Mucosa of descending colon (tissue), 3 donors: Measurements from ENCODE around the gene RELL1. TPM values are rescaled to one million over a fixed set of nuclear protein-coding genes. Genes with fewer than 3 reads are reported as not detected.

Experiments used
- ATAC-seq: fragments of 200-7000 bp; cut with Tn5 transposase; one replicate; pipeline ENCODE4 v1.9.1; 2020; ENCODE audit warnings: mild to moderate bottlenecking, moderate library complexity
- DNase-seq, 3 donors: peaks; one replicate each; pipeline ENCODE4 v3.0.0-alpha.2; 2020
- H3K36me3 ChIP-seq: fragments of 200-600 bp; one replicate; pipeline ENCODE4 v1.8.0; 2021; ENCODE audit warnings: low read depth, mild to moderate bottlenecking
- H3K4me1 ChIP-seq: fragments of 200-600 bp; one replicate; pipeline ENCODE4 v1.8.0; 2021; ENCODE audit warnings: low read depth, mild to moderate bottlenecking
- H3K4me3 ChIP-seq: fragments of 200-600 bp; one replicate; pipeline ENCODE4 v1.8.0; 2021; ENCODE audit warnings: mild to moderate bottlenecking
- H3K9me3 ChIP-seq: fragments of 200-600 bp; one replicate; pipeline ENCODE4 v1.8.0; 2021; ENCODE audit warnings: mild to moderate bottlenecking
- intact Hi-C, 2 donors: fragments of 100-400 bp; cut with DNase I in 1 of 2; cut with micrococcal nuclease in 1 of 2; formaldehyde crosslinking; loops; one replicate each; pipeline versions ENCODE4 v1.11.0 to v1.11.1; 2022; cut with DNase I, micrococcal nuclease
- total RNA-seq, 3 donors: library from RNA; stranded (reverse); fragmentation: NEBNext Ultra II Directional in 2 of 3; extraction: Animal tissue kit (Norgen Biotek cat#: 25700) in 2 of 3; gene quantifications; one replicate each; pipeline versions ENCODE4 v1.2.1 to v1.2.4, GENCODE V29; 2021 to 2023
- TF ChIP-seq, protein P1 (sequence below): fragments of 200-600 bp; IDR thresholded peaks from one replicate; pipeline ENCODE4 v1.8.0; 2022; ENCODE audit warnings: antibody characterized with exemption, mild to moderate bottlenecking
- donor health status: DM: no; HTN: no; CAD: no; lungs with moderate emphysema.
- donor health status: DM: no; HTN: no; CAD: no.
- donor health status: DM: no; HTN: yes; CAD: no.

Gene RELL1
- total RNA-seq, 3 donors from 2014 or later: 50.5 to 75.2 (median 68.8) TPM

DNA sequence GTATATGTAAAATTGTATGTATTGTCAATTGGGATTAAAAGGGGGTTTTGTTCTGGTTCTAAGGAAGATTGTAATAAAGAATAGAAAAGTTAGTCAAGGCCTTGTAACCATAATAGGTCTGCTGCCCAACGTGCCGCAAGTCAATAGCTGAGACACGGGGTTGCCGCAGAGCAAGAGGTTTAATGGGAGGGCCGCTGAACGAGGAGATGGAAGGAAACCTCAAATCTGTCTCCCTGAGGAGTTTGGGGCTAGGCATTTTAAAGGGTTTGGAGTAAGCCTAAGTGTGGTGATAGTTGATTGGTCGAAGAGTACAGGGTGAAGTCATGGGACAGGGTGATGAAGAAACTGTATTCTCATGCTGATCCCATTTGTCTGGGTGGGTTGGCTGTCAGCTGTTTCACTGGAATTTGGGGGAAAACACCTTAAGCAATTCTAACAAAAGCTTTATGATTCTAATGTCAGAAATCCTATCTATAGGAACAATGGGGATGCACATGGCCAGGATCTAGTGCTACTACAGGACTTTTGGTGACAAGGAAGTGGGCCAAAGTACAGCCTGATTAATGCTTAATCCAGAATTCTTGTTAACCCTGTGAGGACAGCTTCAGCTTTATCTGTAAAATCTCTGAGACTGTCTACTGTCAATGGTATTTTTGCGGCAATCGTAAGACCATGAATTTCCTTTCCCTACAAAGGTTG, 86.9 kb downstream of the RELL1 start:
- DNase-seq: no peak
- peaks cover 16% of the 10 kb centered on the region for H3K4me1 ChIP-seq
- peak; percentile 60 for ATAC-seq
- H3K9me3 ChIP-seq: no peaks in the 10 kb centered on the region
- no peaks in the 10 kb centered on the region for H3K36me3 ChIP-seq
- intact Hi-C loops: no loop called here
- TF ChIP-seq, protein P1, sequence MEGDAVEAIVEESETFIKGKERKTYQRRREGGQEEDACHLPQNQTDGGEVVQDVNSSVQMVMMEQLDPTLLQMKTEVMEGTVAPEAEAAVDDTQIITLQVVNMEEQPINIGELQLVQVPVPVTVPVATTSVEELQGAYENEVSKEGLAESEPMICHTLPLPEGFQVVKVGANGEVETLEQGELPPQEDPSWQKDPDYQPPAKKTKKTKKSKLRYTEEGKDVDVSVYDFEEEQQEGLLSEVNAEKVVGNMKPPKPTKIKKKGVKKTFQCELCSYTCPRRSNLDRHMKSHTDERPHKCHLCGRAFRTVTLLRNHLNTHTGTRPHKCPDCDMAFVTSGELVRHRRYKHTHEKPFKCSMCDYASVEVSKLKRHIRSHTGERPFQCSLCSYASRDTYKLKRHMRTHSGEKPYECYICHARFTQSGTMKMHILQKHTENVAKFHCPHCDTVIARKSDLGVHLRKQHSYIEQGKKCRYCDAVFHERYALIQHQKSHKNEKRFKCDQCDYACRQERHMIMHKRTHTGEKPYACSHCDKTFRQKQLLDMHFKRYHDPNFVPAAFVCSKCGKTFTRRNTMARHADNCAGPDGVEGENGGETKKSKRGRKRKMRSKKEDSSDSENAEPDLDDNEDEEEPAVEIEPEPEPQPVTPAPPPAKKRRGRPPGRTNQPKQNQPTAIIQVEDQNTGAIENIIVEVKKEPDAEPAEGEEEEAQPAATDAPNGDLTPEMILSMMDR: no peak
- no peak overlapping the region for H3K4me3 ChIP-seq

DNA sequence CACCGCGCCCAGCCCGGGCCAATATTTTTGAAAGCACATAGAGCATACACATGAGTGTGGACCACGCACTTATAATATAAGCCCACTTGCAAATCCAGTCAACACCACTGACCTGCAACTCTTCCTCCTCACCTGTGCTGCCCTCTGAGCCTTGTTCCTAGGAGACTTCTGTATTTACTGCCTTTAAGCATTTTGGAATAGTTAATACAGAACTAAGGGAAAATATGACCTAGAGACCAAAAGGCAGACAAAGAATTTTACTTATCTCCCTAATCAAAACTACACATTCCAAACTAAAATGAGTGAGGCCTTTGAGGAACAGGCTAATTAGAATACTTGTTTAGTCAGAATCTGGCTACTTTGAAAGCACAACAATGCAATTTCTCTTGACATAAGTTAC, 89.1 kb downstream of the RELL1 start:
- Histone ChIP-seq H3K9me3 (no peaks in the 10 kb centered on the region), H3K4me3 (no peak overlapping the region), H3K4me1 (peaks cover 16% of the 10 kb centered on the region), H3K36me3 (no peaks in the 10 kb centered on the region)
- no peak for DNase-seq
- TF ChIP-seq, protein P1: no peak
- no peak for ATAC-seq
- intact Hi-C loops: no loop called here

DNA sequence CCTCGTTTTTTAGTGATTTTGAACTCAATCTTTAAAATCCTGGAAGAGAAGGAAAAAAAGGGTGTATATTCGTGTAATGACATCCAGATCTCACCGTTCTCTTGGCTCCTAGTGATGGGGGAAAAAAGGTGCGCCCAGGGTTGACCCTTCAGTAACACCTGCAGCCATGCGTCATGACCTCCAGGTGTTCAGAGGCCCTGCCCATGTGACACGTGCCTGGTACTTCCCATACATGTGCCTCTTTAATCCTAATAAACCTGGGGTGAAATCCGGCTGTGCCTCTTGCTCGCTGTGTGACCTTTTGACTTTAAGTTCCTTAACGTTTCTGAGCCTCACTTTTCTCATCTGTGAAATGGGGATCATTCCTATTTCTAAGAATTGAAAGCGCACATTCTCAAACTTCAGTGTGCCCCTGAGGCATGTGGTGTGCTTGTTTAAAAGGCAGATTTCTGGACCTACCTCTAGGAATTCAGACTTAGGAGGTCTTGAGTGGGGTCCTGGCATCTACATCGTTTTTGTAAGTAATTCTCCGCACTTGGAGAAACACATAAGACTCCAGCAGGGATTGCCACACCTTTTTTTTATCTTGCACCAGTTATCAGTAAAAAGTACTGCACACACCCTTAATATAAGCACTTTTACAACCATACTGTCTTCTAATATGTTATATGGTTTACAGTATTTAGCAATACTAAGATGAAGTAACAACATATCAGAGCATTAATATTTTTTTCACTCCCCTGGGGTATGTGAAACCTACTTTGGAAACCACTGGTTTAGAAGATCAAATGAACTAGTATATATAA, 90.1 kb downstream of the RELL1 start:
- DNase-seq (peak in 1 of 3 donors; percentile 46), ATAC-seq (peak; percentile 75)
- Histone ChIP-seq H3K4me3 (no peak overlapping the region), H3K36me3 (no peaks in the 10 kb centered on the region), H3K9me3 (no peaks in the 10 kb centered on the region), H3K4me1 (peaks cover 16% of the 10 kb centered on the region)
- TF ChIP-seq, protein P1: no peak
- intact Hi-C loops: no loop called here

DNA sequence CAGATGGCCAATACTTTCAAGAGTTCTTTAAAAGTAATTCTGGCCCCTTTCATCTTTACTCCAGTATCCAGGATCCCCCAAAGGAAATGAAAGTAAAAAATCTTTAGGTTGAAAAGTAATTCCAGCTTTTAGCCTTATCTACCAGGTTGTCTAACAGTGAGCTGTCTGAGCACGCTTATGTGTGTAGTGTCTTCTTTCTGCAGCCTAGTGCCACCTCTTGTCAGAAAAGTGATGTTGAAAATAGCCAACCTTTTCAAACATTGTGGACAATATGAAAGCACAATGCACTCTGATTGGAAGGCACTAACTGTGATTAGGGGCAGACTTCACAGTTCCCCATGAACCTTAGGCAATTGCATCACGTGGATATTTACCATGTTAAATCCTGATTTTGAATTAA, 92.1 kb downstream of the RELL1 start:
- Histone ChIP-seq H3K36me3 (no peaks in the 10 kb centered on the region), H3K9me3 (no peaks in the 10 kb centered on the region), H3K4me3 (no peak overlapping the region), H3K4me1 (peaks cover 10% of the 10 kb centered on the region)
- DNase-seq: no peak
- peak; percentile 37 for ATAC-seq
- TF ChIP-seq, protein P1: no peak
- intact Hi-C loops: no loop called here

DNA sequence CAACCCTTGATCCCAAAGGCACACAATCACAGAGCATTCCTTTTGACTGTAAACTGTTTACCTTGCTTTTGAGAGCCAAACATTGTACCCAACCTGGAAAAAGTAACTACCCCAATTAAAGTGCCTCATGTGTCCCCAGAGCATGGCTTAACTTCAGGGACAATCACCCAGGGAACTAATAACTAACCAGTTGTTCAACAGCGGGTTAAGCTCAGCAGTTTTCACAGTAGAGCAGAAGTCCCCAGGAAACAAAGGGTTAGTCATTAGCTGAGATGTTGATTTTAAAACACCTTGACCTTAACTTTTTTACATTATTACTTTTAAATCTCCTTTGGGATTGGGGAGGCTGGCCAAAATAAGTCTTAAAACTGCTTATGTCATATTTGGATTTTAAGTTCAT, 94.8 kb downstream of the RELL1 start:
- intact Hi-C loops: no loop called here

More for the DNA sequence above, 94.8 kb downstream of the RELL1 start:
- H3K36me3 ChIP-seq: no peaks in the 10 kb centered on the region
- ATAC-seq (no peak), DNase-seq (no peak)
- H3K9me3 ChIP-seq: no peaks in the 10 kb centered on the region
- TF ChIP-seq, protein P1: no peak
- H3K4me1 ChIP-seq: peaks cover 5% of the 10 kb centered on the region
- H3K4me3 ChIP-seq: no peak overlapping the region
